ENCODE measurements around the gene FOXL3. TPM values are rescaled to one million over a fixed set of nuclear protein-coding genes. Genes with fewer than 3 reads are reported as not detected.

FOXL3 gene
- total RNA-seq, 1 experiment from 2014 or later = not detected

GRCh38 chr7:264541-265191 is 25.3 kb upstream of the FOXL3 start:
- Histone ChIP-seq H3K79me2 (ENCODE audit: low read depth) (no peaks in the 10 kb centered on the region), H3K9me2 (ENCODE audit: insufficient read depth) (no peaks in the 10 kb centered on the region), H3K4me1 (replicated peaks; ENCODE audit: insufficient read depth) (0 out of 2 replicates have a peak, but pooled peaks cover 7% of the 10 kb centered on the region), H3K9me3 (ENCODE audit: insufficient read depth, low read depth) (peaks cover 15% of the 10 kb centered on the region), H3K27ac (no peak overlapping the region), H3K36me3 (ENCODE audit: low read depth) (no peaks in the 10 kb centered on the region), H4K20me1 (ENCODE audit: insufficient read depth) (no peaks in the 10 kb centered on the region), H3K4me3 (no peak overlapping the region), H3K27me3 (ENCODE audit: insufficient read depth, low read depth) (0 out of 2 replicates have a peak, but pooled peaks cover 7% of the 10 kb centered on the region), H3F3A (ENCODE audit: insufficient read depth, low read depth) (peaks cover 28% of the 10 kb centered on the region), H2AFZ (no peak overlapping the region), H3K4me2 (no peak overlapping the region)
- intact Hi-C loops (cut with micrococcal nuclease; ENCODE audit: unreplicated experiment) = no loop called here
- peak; percentile 15 to 67 for DNase-seq
- TF ChIP-seq CTCF (conservative IDR thresholded peaks at IDR 0.05) (no peak), EZH2 (IDR thresholded peaks at IDR 0.05; ENCODE audit: low read depth) (no peak)
- no TSS peak for BruUV-seq (replicated peaks)
- ChIA-PET POLR2A (ENCODE audit: unreplicated experiment) (interaction anchor here (0.6 kb wide), 2 partner anchors 70 to 1873 kb away, joined by 4 to 6 read pairs; no protein-coding TSS in a partner anchor), CTCF (no interaction called here)

GRCh38 chr7:265192-265997 is 24.6 kb upstream of the FOXL3 start:
- Histone ChIP-seq H3K27me3 (ENCODE audit: insufficient read depth, low read depth) (0 out of 2 replicates have a peak, but pooled peaks cover 9% of the 10 kb centered on the region), H3K9me2 (ENCODE audit: insufficient read depth) (no peaks in the 10 kb centered on the region), H4K20me1 (ENCODE audit: insufficient read depth) (no peaks in the 10 kb centered on the region), H3K36me3 (ENCODE audit: low read depth) (no peaks in the 10 kb centered on the region), H3K79me2 (ENCODE audit: low read depth) (no peaks in the 10 kb centered on the region), H3K27ac (no peak overlapping the region), H3F3A (ENCODE audit: insufficient read depth, low read depth) (peaks cover 28% of the 10 kb centered on the region), H3K9me3 (ENCODE audit: insufficient read depth, low read depth) (peaks cover 15% of the 10 kb centered on the region), H3K4me1 (replicated peaks; ENCODE audit: insufficient read depth) (0 out of 2 replicates have a peak, but pooled peaks cover 7% of the 10 kb centered on the region), H3K4me2 (no peak overlapping the region), H2AFZ (no peak overlapping the region), H3K4me3 (no peak overlapping the region)
- ChIA-PET CTCF (no interaction called here), POLR2A (ENCODE audit: unreplicated experiment) (interaction anchor here (0.6 kb wide), 3 partner anchors 71 to 1872 kb away, joined by 4 to 6 read pairs (median 4); no protein-coding TSS in a partner anchor)
- BruUV-seq (replicated peaks) = no TSS peak
- intact Hi-C loops (cut with micrococcal nuclease; ENCODE audit: unreplicated experiment) = no loop called here
- no peak for DNase-seq
- TF ChIP-seq CTCF (conservative IDR thresholded peaks at IDR 0.05) (no peak), EZH2 (IDR thresholded peaks at IDR 0.05; ENCODE audit: low read depth) (no peak)

- Histone ChIP-seq H3K9me2 (ENCODE audit: insufficient read depth) (no peaks in the 10 kb centered on the region), H3K27ac (no peak overlapping the region), H3F3A (ENCODE audit: insufficient read depth, low read depth) (peaks cover 27% of the 10 kb centered on the region), H3K4me3 (no peak overlapping the region), H3K27me3 (ENCODE audit: insufficient read depth, low read depth) (0 out of 2 replicates have a peak, but pooled peaks cover 9% of the 10 kb centered on the region), H3K4me2 (no peak overlapping the region), H3K36me3 (ENCODE audit: low read depth) (no peaks in the 10 kb centered on the region), H3K9me3 (ENCODE audit: insufficient read depth, low read depth) (peaks cover 13% of the 10 kb centered on the region), H4K20me1 (ENCODE audit: insufficient read depth) (no peaks in the 10 kb centered on the region), H3K4me1 (replicated peaks; ENCODE audit: insufficient read depth) (0 out of 2 replicates have a peak, but pooled peaks cover 7% of the 10 kb centered on the region), H2AFZ (no peak overlapping the region), H3K79me2 (ENCODE audit: low read depth) (no peaks in the 10 kb centered on the region)
- ChIA-PET POLR2A (ENCODE audit: unreplicated experiment) (interaction anchor here (0.6 kb wide), 1 partner anchor 680 kb away, joined by 4 read pairs; no protein-coding TSS in a partner anchor), CTCF (interaction anchor here (0.8 kb wide), 1 partner anchor 48 kb away, joined by 14 read pairs; no protein-coding TSS in a partner anchor)
- no peak for DNase-seq
- TF ChIP-seq CTCF (conservative IDR thresholded peaks at IDR 0.05) (no peak), EZH2 (IDR thresholded peaks at IDR 0.05; ENCODE audit: low read depth) (no peak)
- BruUV-seq (replicated peaks) = no TSS peak
- intact Hi-C loops (cut with micrococcal nuclease; ENCODE audit: unreplicated experiment) = no loop called here
Measured at GRCh38 chr7:265998-266850, 23.7 kb upstream of the FOXL3 start.

All from PC-9 (cell line).